Kidney (tissue), 14 donors: ENCODE results near the gene EIF4ENIF1. TPM values are rescaled to one million over a fixed set of nuclear protein-coding genes. Genes with fewer than 3 reads are reported as not detected.
"Not testable (repeated sequence)": the region's sequence is repeated elsewhere in the genome, so short reads cannot be mapped to it uniquely, and the experiment has no call there.

Experiments
- DNase-seq, 5 donors: peaks; one replicate each; pipeline ENCODE4 v3.0.0-alpha.2; 2013 to 2020
- FAIRE-seq: peaks from 2 replicates; lab custom pipeline; 2012; peaks lifted over from hg19 to GRCh38; lab: Jason Lieb, UNC
- H3K27ac ChIP-seq, 2 donors: one replicate each; pipeline ENCODE4 v1.7.0; 2013; ENCODE audit warnings: low read depth in 2 of 2, low read length in 2 of 2, inconsistent platforms in 1 of 2
- H3K27me3 ChIP-seq: one replicate; pipeline ENCODE4 v1.7.1; 2013; ENCODE audit warnings: low read length, inconsistent platforms; ENCODE audit not compliant: control insufficient read depth, insufficient read depth
- H3K36me3 ChIP-seq, 3 donors: one replicate each; pipeline versions ENCODE4 v1.7.0 to v1.7.1; 2013; ENCODE audit warnings: low read length in 3 of 3, control low read depth in 1 of 3, inconsistent platforms in 1 of 3; ENCODE audit not compliant: insufficient read depth in 3 of 3, control insufficient read depth in 2 of 3
- H3K4me1 ChIP-seq, 3 donors: one replicate each; pipeline versions ENCODE4 v1.7.0 to v1.7.1; 2013; ENCODE audit warnings: low read length in 3 of 3, inconsistent platforms in 1 of 3, low read depth in 1 of 3; ENCODE audit not compliant: control insufficient read depth in 2 of 3, insufficient read depth in 2 of 3
- H3K4me3 ChIP-seq, 3 donors: one replicate each; pipeline versions ENCODE4 v1.7.0 to v1.8.1; 2013; ENCODE audit warnings: low read length in 3 of 3, control low read depth in 1 of 3, inconsistent platforms in 1 of 3
- H3K9ac ChIP-seq, 3 donors: one replicate each; pipeline versions ENCODE4 v1.7.0 to v1.7.1; 2013; ENCODE audit warnings: low read length in 3 of 3, control low read depth in 1 of 3, inconsistent platforms in 1 of 3
- H3K9me3 ChIP-seq, 3 donors: one replicate each; pipeline versions ENCODE4 v1.7.0 to v1.7.1; 2013; ENCODE audit warnings: low read length in 3 of 3, control low read depth in 1 of 3, inconsistent platforms in 1 of 3; ENCODE audit not compliant: control insufficient read depth in 2 of 3, insufficient read depth in 1 of 3
- CTCF ChIP-seq: IDR thresholded peaks from 3 replicates; pipeline ENCODE4 v1.5.1; 2012; ENCODE audit warnings: mild to moderate bottlenecking, moderate library complexity, borderline replicate concordance; ENCODE audit not compliant: insufficient read depth; ENCODE audit errors: extremely low read depth
- intact Hi-C: fragments of 100-400 bp; cut with DNase I; formaldehyde crosslinking; loops from one replicate; pipeline ENCODE4 v1.11.1; 2022
- polyA plus RNA-seq: library from polyadenylated mRNA; stranded (reverse); fragments of 350-450 nt; fragmentation: Illumina TruSeq; extraction: RNeasy Lipid Tissue Mini Kit (QIAGEN cat#74804); gene quantifications from one replicate; pipeline ENCODE4 v1.2.3, GENCODE V29; 2014; ENCODE audit warnings: low read depth, low replicate concordance; ENCODE audit not compliant: insufficient read depth
- total RNA-seq: library from RNA; stranded (reverse); fragmentation: NEBNext Ultra II Directional; extraction: Animal tissue kit (Norgen Biotek cat#: 25700); gene quantifications from one replicate; pipeline ENCODE4 v1.2.1, GENCODE V29; 2021
- donor health status: control.
- donor health status: control.
- donor health status: control.
- donor health status: control.
- donor health status: control.
- donor health status: DM: yes; HTN: yes; CAD: no.
- donor health status: Normal renal cell carcinoma (clear cell type).

Gene EIF4ENIF1
- total and polyA plus RNA-seq, 2 donors from 2014 or later, result 13.8 to 39.1 TPM

- intact Hi-C loops, result no loop called here
- DNase-seq, result no peak
- no peak overlapping the region for H3K9ac ChIP-seq
- H3K4me1 ChIP-seq, result no peaks in the 10 kb centered on the region
- FAIRE-seq, result no peak
- TF ChIP-seq CTCF, result no peak
- no peak overlapping the region for H3K4me3 ChIP-seq
- H3K27ac ChIP-seq, result no peak overlapping the region
- H3K36me3 ChIP-seq, result peaks cover 0 to 3% (median 0%) of the 10 kb centered on the region in 3 donors
- no peaks in the 10 kb centered on the region for H3K27me3 ChIP-seq
- no peaks in the 10 kb centered on the region for H3K9me3 ChIP-seq
Measured at GRCh38 chr22:31520051-31520450, 30.4 kb upstream of the EIF4ENIF1 start.

GRCh38 chr22:31509061-31509762, 19.6 kb upstream of the EIF4ENIF1 start:
- H3K36me3 ChIP-seq, result peaks cover 0 to 3% (median 0%) of the 10 kb centered on the region in 3 donors
- H3K4me1 ChIP-seq, result no peaks in the 10 kb centered on the region
- DNase-seq (no peak), FAIRE-seq (no peak)
- intact Hi-C loops, result no loop called here
- TF ChIP-seq CTCF, result no peak
- no peak overlapping the region for H3K9ac ChIP-seq
- no peaks in the 10 kb centered on the region for H3K27me3 ChIP-seq
- H3K27ac ChIP-seq, result no peak overlapping the region
- no peaks in the 10 kb centered on the region for H3K9me3 ChIP-seq
- no peak overlapping the region for H3K4me3 ChIP-seq

- Histone ChIP-seq H3K36me3 (peaks cover 0 to 3% (median 0%) of the 10 kb centered on the region in 3 donors), H3K9me3 (no peaks in the 10 kb centered on the region), H3K27ac (no peak overlapping the region), H3K27me3 (no peaks in the 10 kb centered on the region), H3K9ac (no peak overlapping the region), H3K4me1 (no peaks in the 10 kb centered on the region), H3K4me3 (no peak overlapping the region)
- no peak for FAIRE-seq
- no peak for TF ChIP-seq CTCF
- intact Hi-C loops, result no loop called here
- no peak for DNase-seq
Measured at GRCh38 chr22:31508536-31508935, 18.9 kb upstream of the EIF4ENIF1 start.

- H3K9ac ChIP-seq, H3K9me3 ChIP-seq, H3K4me3 ChIP-seq, H3K27me3 ChIP-seq, intact Hi-C loops, H3K27ac ChIP-seq, H3K36me3 ChIP-seq, DNase-seq, FAIRE-seq, H3K4me1 ChIP-seq: not testable (repeated sequence)
Measured at GRCh38 chr22:31507517-31507916, 17.9 kb upstream of the EIF4ENIF1 start.
